Nucleus accumbens (tissue), 56 donors: ENCODE results near the gene CRLF2.
"Not testable (repeated sequence)": the region's sequence is repeated elsewhere in the genome, so short reads cannot be mapped to it uniquely, and the experiment has no call there.

ENCODE experiments used
- DNase-seq, 56 donors: peaks; one replicate each; lab custom pipeline; 2025; lab: John Stamatoyannopoulos, UW

Gene CRLF2

DNA sequence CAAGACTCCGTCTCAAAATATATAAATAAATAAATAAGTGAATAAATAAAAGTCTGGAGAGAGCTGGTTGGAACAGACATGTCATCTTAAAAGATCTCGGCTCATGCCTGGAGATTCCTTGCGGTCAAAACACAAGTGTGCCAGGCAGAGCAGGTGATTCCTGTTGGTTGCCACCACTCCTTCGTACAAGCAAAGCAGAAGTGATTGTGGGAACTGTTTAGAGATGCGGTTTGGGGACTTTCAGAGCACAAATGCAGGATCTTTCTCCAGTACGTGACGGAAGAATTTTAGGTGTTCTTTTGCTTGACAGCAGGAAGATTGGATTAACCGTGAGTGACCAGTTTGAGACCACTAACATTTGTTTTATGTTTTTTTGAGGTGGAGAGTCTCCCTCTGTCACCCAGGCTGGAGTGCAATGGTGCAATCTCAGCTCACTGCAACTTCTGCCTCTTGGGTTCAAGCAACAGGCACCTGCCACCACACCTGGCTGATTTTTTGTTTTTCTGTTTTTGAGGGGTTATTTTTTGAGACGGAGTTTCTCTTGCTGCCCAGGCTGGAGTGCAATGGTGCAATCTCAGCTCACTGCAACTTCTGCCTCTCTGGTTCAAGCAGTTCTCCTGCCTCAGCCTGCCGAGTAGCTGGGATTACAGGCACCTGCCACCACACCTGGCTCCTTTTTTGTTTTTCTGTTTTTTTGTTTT is 2.8 kb upstream of the CRLF2 start:
- no peak for DNase-seq

DNA sequence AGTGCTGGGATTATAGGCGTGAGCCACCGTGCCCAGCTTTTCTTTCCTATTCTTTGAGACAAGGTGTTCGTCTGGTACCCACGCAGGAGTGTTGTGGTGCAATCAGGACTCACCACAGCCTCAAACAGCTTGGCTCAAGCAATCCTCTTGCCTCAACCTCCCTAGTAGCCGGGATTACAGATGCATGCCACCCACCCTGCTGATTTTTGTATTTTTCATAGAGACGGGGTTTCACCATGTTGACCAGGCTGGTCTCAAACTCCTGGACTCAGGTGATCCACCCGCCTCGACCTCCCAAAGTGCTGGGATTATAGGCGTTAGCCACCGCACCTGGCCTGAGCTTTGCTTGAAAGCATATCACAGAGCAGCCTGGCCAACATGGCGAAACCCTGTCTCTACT is 1.5 kb upstream of the CRLF2 start:
- DNase-seq = no peak

DNA sequence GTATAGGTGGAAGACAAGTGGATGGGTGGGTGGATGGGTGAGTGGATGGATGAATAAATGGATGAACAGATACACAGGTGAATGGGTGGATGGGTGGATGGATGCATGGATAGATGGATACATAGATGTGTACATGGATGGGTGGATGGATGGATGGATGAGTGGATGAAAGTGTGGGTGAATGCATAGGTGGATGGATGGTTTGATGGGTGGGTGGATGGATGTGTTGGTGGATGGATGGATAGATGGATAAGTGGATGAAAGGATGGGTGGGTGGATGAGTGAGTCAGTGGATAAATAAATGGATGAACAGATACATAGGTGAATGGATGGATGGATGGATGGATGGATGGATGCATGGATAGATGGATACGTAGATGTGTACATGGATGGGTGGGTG is 1.6 kb downstream of the CRLF2 start:
- no peak for DNase-seq

DNA sequence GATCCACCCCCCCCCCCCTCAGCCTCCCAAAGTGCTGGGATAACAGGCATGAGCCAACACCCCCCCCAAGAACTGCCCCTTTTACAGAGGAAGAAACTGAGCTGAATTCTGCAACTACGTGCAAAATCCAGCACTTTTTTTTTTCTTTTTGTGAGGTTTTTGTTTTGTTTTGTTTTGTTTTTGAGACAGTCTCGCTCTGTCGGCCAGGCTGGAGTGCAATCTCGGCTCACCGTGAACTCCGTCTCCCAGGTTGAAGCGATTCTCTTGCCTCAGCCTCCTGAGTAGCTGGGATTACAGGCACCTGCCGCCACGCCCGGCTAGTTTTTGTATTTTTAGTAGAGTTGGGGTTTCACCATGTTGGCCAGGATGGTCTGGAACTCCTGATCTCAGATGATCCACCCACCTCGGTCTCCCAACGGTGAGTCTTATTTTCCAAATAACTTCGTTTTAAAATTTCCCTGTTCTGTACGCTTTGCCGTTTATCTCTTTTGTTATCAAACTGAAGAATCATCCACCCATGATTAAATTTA is 4.9 kb downstream of the CRLF2 start:
- no peak for DNase-seq

DNA sequence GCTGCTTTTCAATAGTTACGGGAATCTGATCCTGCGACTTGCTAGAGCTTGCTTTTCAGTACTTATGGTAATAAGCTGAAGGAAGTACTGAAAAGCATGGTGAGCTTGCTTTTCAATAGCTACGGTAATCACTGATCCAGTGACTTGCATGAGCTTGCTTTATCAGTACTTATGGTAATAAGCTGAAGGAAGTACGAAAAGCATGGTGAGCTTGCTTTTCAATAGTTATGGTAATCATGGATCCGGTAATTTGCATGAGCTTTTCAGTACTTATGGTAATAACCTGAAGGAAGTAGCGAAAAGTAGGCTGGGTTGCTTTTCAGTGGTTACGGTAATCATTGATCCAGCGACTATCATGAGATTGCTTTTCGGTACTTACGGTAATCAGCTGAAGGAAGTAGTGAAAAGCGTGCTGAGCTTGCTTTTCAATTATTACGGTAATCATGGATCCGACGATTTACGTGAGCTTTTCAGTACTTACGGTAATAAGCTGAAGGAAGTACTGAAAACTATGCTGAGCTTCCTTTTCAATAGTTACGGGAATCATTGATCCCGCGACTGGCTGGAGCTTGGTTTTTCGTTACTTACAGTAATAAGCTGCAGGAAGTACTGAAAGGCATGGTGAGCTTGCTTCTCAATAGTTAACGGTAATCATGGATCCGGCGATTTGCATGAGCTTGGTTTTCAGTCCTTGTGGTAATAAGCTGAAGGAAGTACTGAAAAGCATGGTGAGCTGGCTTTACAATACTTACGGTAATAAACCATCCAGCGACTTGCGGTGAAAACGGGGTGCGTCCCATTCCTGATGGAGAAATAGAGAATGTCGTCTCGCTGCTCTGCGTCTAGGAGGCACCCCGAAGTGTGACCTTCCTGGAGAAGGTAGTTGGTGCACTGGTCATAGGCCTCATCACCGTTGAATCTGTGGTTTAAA is 6.5 kb downstream of the CRLF2 start:
- DNase-seq = no peak

DNA sequence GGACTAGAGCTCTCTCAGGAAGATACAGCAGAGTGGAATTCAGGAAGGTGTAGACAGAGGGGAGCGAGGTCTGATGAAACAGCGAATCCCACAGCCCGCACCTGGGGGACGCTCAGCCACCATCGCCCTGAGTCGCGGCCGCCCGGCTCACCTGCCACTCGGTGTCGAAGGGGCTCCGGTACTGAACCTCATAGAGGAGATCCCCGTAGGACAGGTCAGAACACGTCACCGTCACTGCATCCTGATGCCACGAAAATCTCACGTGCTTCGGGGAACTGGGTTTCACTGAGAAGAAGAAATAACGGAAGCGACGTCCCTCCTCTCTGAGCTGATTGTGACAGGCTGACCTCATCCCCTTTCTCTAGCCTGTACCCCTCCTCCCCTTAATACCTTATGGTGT is 10.2 kb downstream of the CRLF2 start:
- no peak for DNase-seq

DNA sequence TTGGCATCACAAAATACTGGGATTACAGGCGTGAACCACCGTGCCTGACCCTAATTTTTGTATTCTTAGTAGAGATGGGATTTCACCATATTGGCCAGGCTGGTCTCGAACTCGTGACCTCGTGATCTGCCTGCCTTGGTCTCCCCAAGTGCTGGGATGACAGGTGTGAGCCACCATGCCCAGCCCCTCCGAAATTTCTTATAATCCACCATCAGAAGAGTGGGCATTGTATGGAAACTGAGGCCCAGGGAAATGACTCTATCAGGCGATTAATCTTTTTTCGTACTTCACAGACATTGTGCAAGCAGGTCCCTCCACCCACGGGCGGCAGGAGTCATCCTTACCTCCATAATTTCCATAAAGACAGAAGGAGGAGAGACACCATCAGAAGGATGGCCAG is 16.0 kb downstream of the CRLF2 start:
- no peak for DNase-seq

DNA sequence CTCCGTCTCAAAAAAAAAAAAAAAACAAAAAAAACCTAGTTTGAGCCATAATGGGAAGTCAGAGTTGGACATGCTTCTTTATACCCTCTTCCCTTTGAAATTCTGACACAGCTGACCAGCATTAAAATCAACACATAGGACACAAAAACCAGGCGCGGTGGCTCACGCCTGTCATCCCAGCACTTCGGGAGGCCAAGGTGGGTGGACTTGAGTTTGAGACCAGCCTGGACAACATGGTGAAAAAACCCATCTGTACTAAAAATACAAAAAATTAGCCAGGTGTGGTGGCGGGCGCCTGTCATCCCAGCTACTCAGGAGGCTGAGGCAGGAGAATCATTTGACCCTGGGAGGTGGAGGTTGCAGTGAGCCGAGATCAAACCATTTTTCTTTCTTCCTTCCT is 20.3 kb downstream of the CRLF2 start:
- DNase-seq = not testable (repeated sequence)

DNA sequence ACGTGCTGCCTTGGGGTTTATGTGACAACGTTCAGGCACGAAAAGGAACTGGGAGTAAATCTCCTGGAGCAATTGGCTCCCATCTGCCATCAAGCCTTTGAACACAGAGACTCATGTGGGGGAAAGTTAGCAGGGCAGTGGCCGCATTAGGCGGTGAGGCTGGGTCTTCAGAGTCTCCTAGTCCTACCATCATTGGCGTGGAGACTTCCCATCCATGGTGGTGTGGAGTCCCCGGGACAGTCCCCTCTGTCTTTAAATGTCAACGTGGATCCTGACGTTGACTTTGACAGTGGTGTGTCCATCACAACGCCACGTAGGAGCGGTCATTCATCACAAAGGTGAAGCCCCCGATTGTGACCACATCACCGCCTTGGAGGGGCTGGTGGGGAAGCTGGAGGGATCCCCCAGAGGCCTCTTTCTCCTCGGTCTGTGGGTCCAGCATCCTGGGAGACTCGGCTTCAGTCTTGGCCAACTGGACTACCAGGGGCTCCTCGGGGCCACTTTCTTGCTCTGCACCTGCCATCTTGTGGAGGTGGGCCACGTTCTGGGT is 21.8 kb downstream of the CRLF2 start:
- DNase-seq = no peak

DNA sequence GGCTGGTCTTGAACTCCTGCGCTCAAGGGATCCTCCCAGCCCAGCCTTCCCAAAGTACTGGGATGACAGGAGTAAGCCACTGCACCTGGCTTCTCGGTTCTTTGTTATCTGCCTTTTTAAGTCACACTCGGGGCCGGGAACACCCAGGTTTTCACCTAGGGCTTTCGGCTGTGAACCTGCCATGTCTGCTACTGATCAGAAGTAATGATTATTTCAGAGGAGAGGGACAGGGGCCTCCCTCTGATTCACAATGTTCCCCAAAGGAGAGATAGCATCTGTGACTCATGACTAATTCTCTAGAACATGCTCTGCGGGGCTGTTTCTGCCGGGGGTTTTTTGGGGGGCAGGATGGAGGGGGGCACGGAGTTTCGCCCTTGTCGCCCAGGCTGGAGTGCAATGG is 26.9 kb downstream of the CRLF2 start:
- no peak for DNase-seq

DNA sequence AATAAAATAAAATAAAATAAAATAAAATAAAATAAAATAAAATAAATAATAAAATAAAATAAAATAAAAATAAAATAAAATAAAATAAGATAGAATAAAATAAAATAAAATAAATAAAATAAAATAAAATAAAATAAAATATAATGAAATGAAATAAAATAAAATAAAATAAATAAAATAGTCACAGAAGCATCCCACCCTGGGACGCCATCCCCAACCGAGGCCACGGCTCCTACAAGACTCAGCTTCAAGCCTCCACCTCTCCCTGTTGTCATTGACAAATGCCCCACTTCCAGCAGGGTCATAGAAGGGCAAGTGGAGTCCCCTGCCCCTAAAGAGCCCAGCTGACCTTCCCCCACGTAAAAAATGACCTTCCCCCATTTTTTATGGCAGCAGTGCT is 30.2 kb downstream of the CRLF2 start:
- DNase-seq = no peak

DNA sequence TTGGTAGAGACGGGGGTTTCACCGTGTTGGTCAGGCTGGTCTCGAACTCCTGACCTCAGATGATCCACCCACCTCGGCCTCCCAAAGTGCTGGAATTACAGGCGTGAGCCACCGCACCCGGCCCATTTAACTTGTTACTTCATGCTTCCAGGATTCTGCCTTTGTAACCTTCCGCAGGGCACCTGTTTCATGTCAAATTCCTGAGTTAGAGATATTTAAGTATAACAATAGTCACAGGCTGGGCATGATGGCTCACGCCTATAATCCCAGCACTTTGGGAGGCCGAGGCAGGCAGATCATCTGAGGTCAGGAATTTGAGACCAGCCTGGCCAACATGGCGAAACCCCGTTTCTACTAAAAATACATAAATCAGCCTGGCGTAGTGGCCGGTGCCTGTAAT is 30.8 kb downstream of the CRLF2 start:
- DNase-seq = not testable (repeated sequence)

DNA sequence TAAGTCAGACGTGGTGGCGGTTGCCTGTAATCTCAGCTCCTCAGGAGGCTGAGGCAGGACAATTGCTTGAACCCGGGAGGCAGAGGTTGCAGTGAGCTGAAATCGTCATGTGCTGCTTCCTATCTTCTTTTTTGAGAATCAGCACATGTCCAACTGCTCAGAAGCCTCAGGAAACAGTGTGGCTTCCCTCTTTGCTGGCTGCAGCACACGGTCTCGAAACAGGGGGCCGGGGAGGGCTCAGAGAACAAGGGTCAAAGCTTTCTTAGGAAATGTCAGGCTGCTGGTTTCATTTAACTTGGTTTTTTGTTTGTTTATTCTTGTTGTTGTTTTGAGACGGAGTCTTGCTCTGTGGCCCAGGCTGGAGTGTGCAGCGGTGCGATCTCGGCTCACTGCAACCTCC is 31.3 kb downstream of the CRLF2 start:
- DNase-seq = no peak

DNA sequence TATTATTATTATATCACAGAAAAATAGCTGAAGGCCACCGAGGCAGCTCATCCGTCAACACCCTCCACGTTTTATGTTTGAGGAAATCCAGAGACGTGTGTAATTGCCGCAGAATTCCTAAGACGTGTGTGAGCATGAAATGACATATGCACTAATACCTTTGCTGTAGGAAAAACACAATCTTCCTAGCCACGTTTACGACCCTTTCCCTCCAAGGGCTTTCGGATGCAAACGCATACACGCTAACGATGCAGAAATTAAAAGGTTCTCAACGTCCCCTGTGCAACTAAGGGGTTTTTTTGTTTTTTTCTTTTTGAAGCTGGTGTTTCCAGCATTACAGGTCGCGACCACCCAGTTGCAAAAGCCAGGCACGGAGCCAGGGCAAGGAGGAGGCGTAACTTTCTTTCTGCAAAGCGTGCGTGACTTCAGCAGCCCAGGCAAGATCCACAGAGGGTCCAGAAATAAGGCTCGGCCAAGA is 33.8 kb downstream of the CRLF2 start:
- no peak for DNase-seq

DNA sequence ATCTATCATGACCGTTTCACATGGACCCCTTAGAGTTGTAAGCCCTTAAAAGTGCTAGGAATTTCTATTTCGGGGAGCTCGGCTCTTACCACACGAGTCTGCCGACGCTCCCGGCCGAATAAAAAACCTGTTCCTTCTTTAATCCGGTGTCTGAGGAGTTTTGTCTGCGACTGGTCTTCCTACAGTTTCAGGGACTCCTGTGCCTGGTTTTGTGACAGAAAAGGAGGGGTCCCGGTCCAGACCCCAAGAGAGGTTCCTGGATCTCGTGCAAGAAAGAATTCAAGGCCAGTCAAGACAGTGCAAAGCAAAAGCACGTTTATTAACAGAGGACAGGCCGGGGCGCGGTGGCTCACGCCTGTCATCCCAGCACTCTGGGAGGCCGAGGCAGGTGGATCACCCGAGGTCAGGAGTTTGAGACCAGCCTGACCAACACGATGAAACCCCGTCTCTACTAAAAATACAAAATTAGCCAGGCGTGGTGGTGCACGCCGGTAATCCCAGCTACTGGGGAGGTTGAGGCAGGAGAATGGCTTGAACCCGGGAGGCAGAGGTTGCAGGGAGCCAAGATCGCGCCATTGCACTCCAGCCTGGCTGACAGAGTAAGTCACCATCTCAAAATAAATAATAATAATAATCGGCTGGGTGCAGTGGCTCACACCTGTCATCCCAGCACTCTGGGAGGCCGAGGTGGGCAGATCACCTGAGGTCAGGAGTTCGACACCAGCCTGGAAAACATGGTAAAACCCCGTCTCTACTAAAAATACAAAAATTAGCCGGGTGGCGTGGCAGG is 35.7 kb downstream of the CRLF2 start:
- not testable (repeated sequence) for DNase-seq

DNA sequence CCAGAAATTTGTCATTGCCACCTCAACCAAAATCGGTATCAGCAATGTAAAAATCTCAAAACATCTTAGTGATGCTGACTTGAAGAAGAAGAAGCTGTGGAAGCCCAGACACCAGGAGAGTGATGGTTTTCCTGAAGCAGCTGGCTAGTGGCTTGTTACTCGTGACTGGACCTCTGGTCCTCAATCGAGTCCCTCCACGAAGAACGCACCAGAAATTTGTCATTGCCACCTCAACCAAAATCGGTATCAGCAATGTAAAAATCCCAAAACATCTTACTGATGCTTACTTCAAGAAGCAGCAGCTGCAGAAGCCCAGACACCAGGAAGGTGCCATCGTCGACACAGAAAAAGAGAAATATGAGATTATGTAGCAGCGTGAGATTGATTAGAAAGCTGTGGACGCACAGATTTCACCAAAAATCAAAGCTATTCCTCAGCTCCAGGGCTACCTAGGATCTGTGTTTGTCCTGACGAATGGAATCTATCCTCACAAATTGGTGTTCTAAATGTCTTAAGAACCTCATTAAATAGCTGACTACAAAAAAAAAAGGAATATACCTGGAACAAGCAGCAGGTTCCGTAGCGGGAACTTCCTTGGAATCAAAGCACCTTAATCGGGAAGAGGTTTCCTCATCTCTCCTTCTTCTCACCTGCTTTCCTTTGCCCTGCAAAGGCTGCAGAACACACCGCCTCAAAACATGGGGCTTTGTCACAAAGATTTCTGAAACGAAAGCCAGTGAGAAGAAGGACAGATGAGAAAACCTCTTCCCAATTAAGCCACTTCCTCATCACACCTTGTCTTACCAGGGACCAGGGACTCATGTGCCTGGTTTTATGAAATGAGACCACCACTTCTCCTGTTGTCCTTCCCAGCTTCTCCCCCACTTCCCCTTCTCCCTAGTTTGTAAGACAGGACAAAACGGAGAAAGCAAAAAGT is 37.6 kb downstream of the CRLF2 start:
- DNase-seq = not testable (repeated sequence)

DNA sequence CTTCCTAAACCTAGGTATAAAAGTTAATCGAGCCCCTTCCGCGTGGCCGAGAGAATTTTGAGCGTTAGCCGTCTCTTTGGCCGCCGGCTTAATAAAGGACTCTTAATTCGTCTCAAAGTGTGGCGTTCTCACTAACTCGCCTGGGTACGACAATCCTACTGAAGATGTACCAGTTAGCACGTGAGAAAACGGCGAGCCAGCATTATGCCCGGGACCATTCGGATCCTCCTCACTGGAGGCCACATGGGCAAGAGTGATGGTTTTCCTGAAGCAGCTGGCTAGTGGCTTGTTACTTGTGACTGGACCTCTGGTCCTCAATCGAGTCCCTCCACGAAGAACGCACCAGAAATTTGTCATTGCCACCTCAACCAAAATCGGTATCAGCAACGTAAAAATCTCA is 39.0 kb downstream of the CRLF2 start:
- not testable (repeated sequence) for DNase-seq

DNA sequence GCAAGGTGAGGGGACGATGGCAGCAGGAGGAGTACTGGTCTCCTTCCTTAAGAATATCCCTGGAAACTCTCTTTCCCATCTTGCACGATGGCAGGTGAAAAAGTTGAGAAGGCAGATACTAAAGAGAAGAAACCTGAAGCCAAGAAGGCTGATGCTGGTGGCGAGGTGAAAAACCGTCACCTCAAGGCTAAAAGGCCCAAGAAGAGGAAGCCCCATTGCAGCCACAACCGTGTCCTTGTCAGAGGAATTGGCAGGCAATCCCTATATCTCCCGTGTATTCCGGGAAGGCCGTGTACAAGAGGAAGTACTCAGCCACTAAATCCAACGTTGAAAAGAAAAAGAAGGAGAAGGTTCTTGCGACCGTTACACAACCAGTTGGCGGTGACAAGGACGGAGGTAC is 40.0 kb downstream of the CRLF2 start:
- DNase-seq = no peak

DNA sequence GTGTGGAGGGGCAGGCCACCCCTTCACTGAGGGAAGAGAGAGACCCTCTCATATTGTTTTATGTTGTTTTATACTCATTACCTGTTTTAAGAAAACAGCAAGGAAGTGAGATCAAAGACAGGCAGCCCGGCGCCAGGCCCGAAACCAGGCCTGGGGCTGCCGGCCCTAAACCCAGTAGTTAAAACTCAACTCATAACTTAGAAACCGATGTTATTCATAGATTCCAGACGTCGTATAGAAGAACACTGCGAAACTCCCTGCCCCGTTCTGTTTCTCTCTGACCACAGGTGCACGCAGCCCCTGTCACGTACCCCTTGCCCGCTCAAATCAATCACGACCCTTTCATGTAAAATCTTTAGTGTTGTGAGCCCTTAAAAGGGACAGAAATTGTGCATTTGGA is 40.5 kb downstream of the CRLF2 start:
- DNase-seq = not testable (repeated sequence)
